ENCODE measurements around the gene PRDM15.
"Not testable (repeated sequence)": the region's sequence is repeated elsewhere in the genome, so short reads cannot be mapped to it uniquely, and the experiment has no call there.

The PRDM15 gene

GRCh38 chr21:41802684-41803083, 76.5 kb downstream of the PRDM15 start:
- no peak for DNase-seq

- no peak for DNase-seq
These were observed 77.0 kb downstream of the PRDM15 start for GRCh38 chr21:41802198-41802584.

- DNase-seq = no peak
These were observed 77.6 kb downstream of the PRDM15 start for GRCh38 chr21:41801321-41802197.

- no peak for DNase-seq
These were observed 78.5 kb downstream of the PRDM15 start for GRCh38 chr21:41800425-41801320.

- DNase-seq = no peak
These were observed 79.4 kb downstream of the PRDM15 start for GRCh38 chr21:41799763-41800162.

GRCh38 chr21:41798326-41798725, 80.8 kb downstream of the PRDM15 start:
- DNase-seq = no peak

GRCh38 chr21:41796476-41797080, 82.6 kb downstream of the PRDM15 start:
- DNase-seq = no peak

GRCh38 chr21:41795726-41796125, 83.4 kb downstream of the PRDM15 start:
- DNase-seq = no peak

GRCh38 chr21:41794600-41794999, 84.5 kb downstream of the PRDM15 start:
- DNase-seq = no peak

- DNase-seq = no peak
These were observed 86.4 kb downstream of the PRDM15 start for GRCh38 chr21:41792711-41793110.

- DNase-seq = peak; percentile 95
These were observed 92.6 kb downstream of the PRDM15 start for GRCh38 chr21:41786509-41786987.

GRCh38 chr21:41785262-41785661, 93.9 kb downstream of the PRDM15 start:
- DNase-seq = not testable (repeated sequence)

GRCh38 chr21:41784456-41785102, 94.6 kb downstream of the PRDM15 start:
- no peak for DNase-seq

GRCh38 chr21:41783476-41784180, 95.5 kb downstream of the PRDM15 start:
- DNase-seq = peak; percentile 25

- no peak for DNase-seq
These were observed 98.1 kb downstream of the PRDM15 start for GRCh38 chr21:41781050-41781410.

GRCh38 chr21:41780337-41781049, 98.7 kb downstream of the PRDM15 start:
- DNase-seq = no peak

- peak; percentile 83 for DNase-seq
These were observed 99.5 kb downstream of the PRDM15 start for GRCh38 chr21:41779659-41780058.

- DNase-seq = peak; percentile 92
These were observed 100.1 kb downstream of the PRDM15 start for GRCh38 chr21:41778930-41779600.

- peak; percentile 93 for DNase-seq
These were observed 101.0 kb downstream of the PRDM15 start for GRCh38 chr21:41777951-41778815.

GRCh38 chr21:41776778-41777177, 102.4 kb downstream of the PRDM15 start:
- peak; percentile 55 for DNase-seq

All from DMS53 (cell line).